Gastroesophageal sphincter (tissue), 3 donors: ENCODE measurements around the gene LDLRAD4.

Experiments used
- CTCF ChIP-seq, 4 experiments: fragments of 200-600 bp in 2 of 4; fragments of 450-650 bp in 2 of 4; sonication (generic) in 1 of 4; IDR thresholded peaks; one replicate each; pipeline ENCODE4 v1.5.1; 2017 to 2019; ENCODE audit warnings: antibody characterized with exemption in 4 of 4, mild to moderate bottlenecking in 2 of 4, moderate library complexity in 2 of 4
- POLR2A ChIP-seq, 2 donors: fragments of 450-650 bp; IDR thresholded peaks; one replicate each; pipeline ENCODE4 v1.6.1; 2017; ENCODE audit warnings: antibody characterized with exemption in 2 of 2, mild to moderate bottlenecking in 2 of 2, moderate library complexity in 1 of 2

- TF ChIP-seq POLR2A (IDR thresholded peaks at IDR 0.05) (no peak), CTCF (IDR thresholded peaks at IDR 0.05) (no peak)
Observed at GRCh38 chr18:13452871-13453680, 234.5 kb downstream of the LDLRAD4 start.
